ENCODE results near the gene PRMT2. TPM values are rescaled to one million over a fixed set of nuclear protein-coding genes. Genes with fewer than 3 reads are reported as not detected.

The PRMT2 gene
- total and polyA plus RNA-seq, 2 donors from 2014 or later = 82.6 to 100 TPM

GRCh38 chr21:46648539-46648938 lies 13.1 kb downstream of the PRMT2 start:
- Histone ChIP-seq H3K4me1 (ENCODE audit: control insufficient read depth in 2 of 3, insufficient read depth in 2 of 3, low read depth in 1 of 3, low read length in 3 of 3) (no peaks in the 10 kb centered on the region), H3K36me3 (ENCODE audit: control insufficient read depth in 2 of 3, insufficient read depth in 3 of 3, low read length in 3 of 3) (peaks cover 3 to 68% (median 56%) of the 10 kb centered on the region in 3 donors), H3K27ac (ENCODE audit: low read depth in 2 of 2, low read length in 2 of 2) (no peak overlapping the region), H3K27me3 (ENCODE audit: control insufficient read depth, insufficient read depth, low read length) (no peaks in the 10 kb centered on the region), H3K9me3 (ENCODE audit: control insufficient read depth in 2 of 3, insufficient read depth in 1 of 3, low read length in 3 of 3) (no peaks in the 10 kb centered on the region), H3K4me3 (ENCODE audit: low read length in 3 of 3) (no peak overlapping the region), H3K9ac (ENCODE audit: low read length in 3 of 3) (no peak overlapping the region)
- intact Hi-C loops (cut with DNase I) = no loop called here
- FAIRE-seq (no peak), DNase-seq (no peak)
- TF ChIP-seq CTCF (IDR thresholded peaks at IDR 0.05; ENCODE audit: borderline replicate concordance, extremely low read depth, insufficient read depth) = no peak

- no peak for FAIRE-seq
- Histone ChIP-seq H3K4me1 (ENCODE audit: control insufficient read depth in 2 of 3, insufficient read depth in 2 of 3, low read depth in 1 of 3, low read length in 3 of 3) (no peaks in the 10 kb centered on the region), H3K9me3 (ENCODE audit: control insufficient read depth in 2 of 3, insufficient read depth in 1 of 3, low read length in 3 of 3) (no peaks in the 10 kb centered on the region), H3K36me3 (ENCODE audit: control insufficient read depth in 2 of 3, insufficient read depth in 3 of 3, low read length in 3 of 3) (peaks cover 3 to 62% (median 49%) of the 10 kb centered on the region in 3 donors), H3K27me3 (ENCODE audit: control insufficient read depth, insufficient read depth, low read length) (no peaks in the 10 kb centered on the region), H3K4me3 (ENCODE audit: low read length in 3 of 3) (no peak overlapping the region), H3K27ac (ENCODE audit: low read depth in 2 of 2, low read length in 2 of 2) (no peak overlapping the region), H3K9ac (ENCODE audit: low read length in 3 of 3) (no peak overlapping the region)
- intact Hi-C loops (cut with DNase I) = no loop called here
- no peak for DNase-seq
- no peak for TF ChIP-seq CTCF (IDR thresholded peaks at IDR 0.05; ENCODE audit: borderline replicate concordance, extremely low read depth, insufficient read depth)
Measured at GRCh38 chr21:46649356-46649755, 13.9 kb downstream of the PRMT2 start.

- no peak for FAIRE-seq
Measured at GRCh38 chr21:46650476-46651098, 15.1 kb downstream of the PRMT2 start.

More at GRCh38 chr21:46650476-46651098, 15.1 kb downstream of the PRMT2 start:
- Histone ChIP-seq H3K9ac (ENCODE audit: low read length in 3 of 3) (no peak overlapping the region), H3K27ac (ENCODE audit: low read depth in 2 of 2, low read length in 2 of 2) (no peak overlapping the region), H3K27me3 (ENCODE audit: control insufficient read depth, insufficient read depth, low read length) (no peaks in the 10 kb centered on the region), H3K36me3 (ENCODE audit: control insufficient read depth in 2 of 3, insufficient read depth in 3 of 3, low read length in 3 of 3) (peaks cover 4 to 69% (median 48%) of the 10 kb centered on the region in 3 donors), H3K4me3 (ENCODE audit: low read length in 3 of 3) (no peak overlapping the region), H3K9me3 (ENCODE audit: control insufficient read depth in 2 of 3, insufficient read depth in 1 of 3, low read length in 3 of 3) (peaks cover 0 to 12% (median 2%) of the 10 kb centered on the region in 3 donors), H3K4me1 (ENCODE audit: control insufficient read depth in 2 of 3, insufficient read depth in 2 of 3, low read depth in 1 of 3, low read length in 3 of 3) (no peaks in the 10 kb centered on the region)
- intact Hi-C loops (cut with DNase I) = no loop called here
- no peak for TF ChIP-seq CTCF (IDR thresholded peaks at IDR 0.05; ENCODE audit: borderline replicate concordance, extremely low read depth, insufficient read depth)
- DNase-seq = no peak
